Peyer's patch (tissue), 4 donors: ENCODE data around the gene BLVRA.

Experiments used
- POLR2A ChIP-seq, 2 donors: fragments of 450-650 bp; IDR thresholded peaks; one replicate each; pipeline ENCODE4 v1.5.1; 2017; ENCODE audit warnings: antibody characterized with exemption in 2 of 2, mild to moderate bottlenecking in 2 of 2, moderate library complexity in 2 of 2
- TF ChIP-seq, protein P1 (sequence below), 6 experiments: fragments of 450-650 bp in 4 of 6; fragments of 200-600 bp in 2 of 6; sonication (generic) in 1 of 6; IDR thresholded peaks; one replicate each; pipeline ENCODE4 v1.5.1; 2017 to 2019; ENCODE audit warnings: antibody characterized with exemption in 6 of 6, mild to moderate bottlenecking in 3 of 6, moderate library complexity in 1 of 6

DNA sequence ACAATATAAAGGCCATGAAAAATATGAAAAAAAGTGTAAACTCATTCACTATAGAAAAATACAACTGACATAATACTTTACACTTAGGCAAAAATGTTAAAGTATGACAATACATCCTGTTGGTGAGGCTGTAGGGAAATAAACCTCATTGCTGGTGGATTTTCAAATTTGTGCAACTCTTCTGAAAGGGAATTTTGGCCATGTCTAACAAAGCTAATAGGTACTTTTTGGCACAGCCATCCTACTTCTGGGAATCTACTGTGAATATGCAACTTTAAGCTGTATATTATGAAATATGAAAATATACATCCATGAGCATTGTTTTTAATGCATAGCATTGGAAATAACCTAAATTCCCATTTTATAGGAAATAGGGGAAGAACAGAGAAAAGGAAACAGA lies 15.8 kb upstream of the BLVRA start:
- no peak for TF ChIP-seq POLR2A (IDR thresholded peaks at IDR 0.05)
- TF ChIP-seq, protein P1, sequence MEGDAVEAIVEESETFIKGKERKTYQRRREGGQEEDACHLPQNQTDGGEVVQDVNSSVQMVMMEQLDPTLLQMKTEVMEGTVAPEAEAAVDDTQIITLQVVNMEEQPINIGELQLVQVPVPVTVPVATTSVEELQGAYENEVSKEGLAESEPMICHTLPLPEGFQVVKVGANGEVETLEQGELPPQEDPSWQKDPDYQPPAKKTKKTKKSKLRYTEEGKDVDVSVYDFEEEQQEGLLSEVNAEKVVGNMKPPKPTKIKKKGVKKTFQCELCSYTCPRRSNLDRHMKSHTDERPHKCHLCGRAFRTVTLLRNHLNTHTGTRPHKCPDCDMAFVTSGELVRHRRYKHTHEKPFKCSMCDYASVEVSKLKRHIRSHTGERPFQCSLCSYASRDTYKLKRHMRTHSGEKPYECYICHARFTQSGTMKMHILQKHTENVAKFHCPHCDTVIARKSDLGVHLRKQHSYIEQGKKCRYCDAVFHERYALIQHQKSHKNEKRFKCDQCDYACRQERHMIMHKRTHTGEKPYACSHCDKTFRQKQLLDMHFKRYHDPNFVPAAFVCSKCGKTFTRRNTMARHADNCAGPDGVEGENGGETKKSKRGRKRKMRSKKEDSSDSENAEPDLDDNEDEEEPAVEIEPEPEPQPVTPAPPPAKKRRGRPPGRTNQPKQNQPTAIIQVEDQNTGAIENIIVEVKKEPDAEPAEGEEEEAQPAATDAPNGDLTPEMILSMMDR (IDR thresholded peaks at IDR 0.05): no peak
